Activated CD8-positive, alpha-beta T cell treated with anti-CD3 and anti-CD28 coated beads, Interleukin-2, amount 10 ng/mL, durations not matched to agents 7 days and 5 days (primary cell): ENCODE results near the gene USP3. TPM values are rescaled to one million over a fixed set of nuclear protein-coding genes. Genes with fewer than 3 reads are reported as not detected.
A peak's percentile ranks its signal among the peaks of the same experiment; 100 is the strongest.
"Not testable (repeated sequence)": the region's sequence is repeated elsewhere in the genome, so short reads cannot be mapped to it uniquely, and the experiment has no call there.

Experiments
- ATAC-seq: fragments of 150-1000 bp; cut with Tn5 transposase; one replicate; pipeline ENCODE4 v1.10.0; 2021; ENCODE audit warnings: moderate library complexity
- CTCF ChIA-PET: fragments of 350-600 bp; sonication (Branson Sonifier 250); formaldehyde crosslinking; loops from one replicate; lab custom pipeline; 2021; ENCODE audit warnings: antibody characterized with exemption; lab: Charles Lee
- POLR2A ChIA-PET: fragments of 350-600 bp; sonication (Branson Sonifier 250); formaldehyde crosslinking; loops from one replicate; lab custom pipeline; 2021; ENCODE audit warnings: antibody characterized with exemption; lab: Charles Lee
- DNase-seq: peaks from one replicate; pipeline ENCODE4 v3.0.0-alpha.2; 2020
- H3K27ac Mint-ChIP-seq: one replicate; pipeline ENCODE4 v1.8.0; 2021; ENCODE audit warnings: mild to moderate bottlenecking, mixed read lengths
- H3K27me3 Mint-ChIP-seq: one replicate; pipeline ENCODE4 v1.8.0; 2021; ENCODE audit warnings: low read depth, mixed read lengths
- H3K36me3 Mint-ChIP-seq: one replicate; pipeline ENCODE4 v1.8.0; 2021; ENCODE audit warnings: low read depth, mixed read lengths
- H3K4me1 Mint-ChIP-seq: one replicate; pipeline ENCODE4 v1.8.0; 2021; ENCODE audit warnings: low read depth, mixed read lengths
- H3K4me3 Mint-ChIP-seq: one replicate; pipeline ENCODE4 v1.8.0; 2021; ENCODE audit warnings: mild to moderate bottlenecking, mixed read lengths
- H3K9me3 Mint-ChIP-seq: one replicate; pipeline ENCODE4 v1.8.0; 2022; ENCODE audit warnings: mixed read lengths; ENCODE audit not compliant: insufficient read depth
- total RNA-seq, 2 experiments: library from RNA; stranded (reverse); gene quantifications; one replicate each; pipeline ENCODE4 v1.2.3, GENCODE V29; 2021

The USP3 gene
- total RNA-seq, 2 experiments from 2014 or later = 48.3 to 49.1 TPM

DNA sequence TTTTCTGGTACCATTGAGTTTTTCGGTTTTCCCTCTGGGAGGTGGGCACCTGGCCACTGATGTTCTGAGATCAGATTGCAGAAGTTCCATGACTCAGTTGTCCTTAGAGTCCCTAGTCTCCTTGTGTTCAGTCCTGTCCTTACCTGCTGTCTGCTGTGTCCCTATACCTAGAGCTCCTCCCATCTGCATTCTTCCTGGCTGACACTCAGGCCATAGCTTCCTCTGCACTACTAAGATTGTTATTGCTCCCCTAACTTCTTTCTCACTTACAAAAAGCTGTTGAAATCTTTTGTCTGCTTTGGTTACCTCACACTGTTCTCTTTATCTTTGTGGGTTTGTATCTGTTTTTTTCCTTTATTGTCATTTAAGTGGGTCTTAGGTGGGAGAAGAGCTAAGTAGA is 13.2 kb downstream of the USP3 start:
- POLR2A ChIA-PET = interaction anchor here (0.9 to 1.9 kb wide), 2 partner anchors 12 to 27 kb away, joined by 3 to 9 read pairs; partner anchors contain the start of gene USP3
- no peaks in the 10 kb centered on the region for H3K9me3 Mint-ChIP-seq

GRCh38 chr15:63519041-63519440 is 14.6 kb downstream of the USP3 start:
- Mint-ChIP-seq H3K27ac (no peak overlapping the region), H3K9me3 (no peaks in the 10 kb centered on the region), H3K27me3 (no peaks in the 10 kb centered on the region), H3K4me1 (peaks cover 46% of the 10 kb centered on the region), H3K4me3 (no peak overlapping the region), H3K36me3 (peaks cover 2% of the 10 kb centered on the region)
- POLR2A ChIA-PET = no interaction called here
- ATAC-seq (no peak), DNase-seq (no peak)
- CTCF ChIA-PET = interaction anchor here (1.5 to 2.6 kb wide), 2 partner anchors 13 to 26 kb away, joined by 7 to 8 read pairs; no protein-coding TSS in a partner anchor

More for the DNA sequence above, 13.2 kb downstream of the USP3 start:
- Mint-ChIP-seq H3K27me3 (no peaks in the 10 kb centered on the region), H3K4me3 (no peak overlapping the region), H3K36me3 (peaks cover 2% of the 10 kb centered on the region), H3K27ac (peak overlapping the region; percentile 54), H3K4me1 (peaks cover 48% of the 10 kb centered on the region)
- ATAC-seq = peak; percentile 53
- DNase-seq = no peak
- CTCF ChIA-PET = interaction anchor here (0.7 to 1.8 kb wide), 5 partner anchors 12 to 51 kb away, joined by 3 to 10 read pairs (median 3); no protein-coding TSS in a partner anchor

- DNase-seq = no peak
- CTCF ChIA-PET = interaction anchor here (1.5 to 2.6 kb wide), 2 partner anchors 12 to 26 kb away, joined by 7 to 8 read pairs; no protein-coding TSS in a partner anchor
- Mint-ChIP-seq H3K27me3 (no peaks in the 10 kb centered on the region), H3K4me3 (no peak overlapping the region), H3K27ac (no peak overlapping the region), H3K9me3 (no peaks in the 10 kb centered on the region), H3K36me3 (peaks cover 2% of the 10 kb centered on the region), H3K4me1 (peaks cover 44% of the 10 kb centered on the region)
- ATAC-seq = no peak
- POLR2A ChIA-PET = interaction anchor here (1.1 kb wide), 1 partner anchor 14 kb away, joined by 3 read pairs; no protein-coding TSS in a partner anchor
These were observed 15.3 kb downstream of the USP3 start for GRCh38 chr15:63519548-63520178.

GRCh38 chr15:63520462-63520861 is 16.1 kb downstream of the USP3 start:
- H3K4me1 Mint-ChIP-seq = peaks cover 44% of the 10 kb centered on the region
- POLR2A ChIA-PET = interaction anchor here (1.1 kb wide), 1 partner anchor 15 kb away, joined by 3 read pairs; no protein-coding TSS in a partner anchor
- H3K36me3 Mint-ChIP-seq, H3K4me3 Mint-ChIP-seq, H3K9me3 Mint-ChIP-seq, H3K27ac Mint-ChIP-seq, DNase-seq, ATAC-seq, H3K27me3 Mint-ChIP-seq: not testable (repeated sequence)
- CTCF ChIA-PET = interaction anchor here (0.9 to 2.6 kb wide), 6 partner anchors 12 to 54 kb away, joined by 3 to 8 read pairs (median 4); partner anchors contain the start of gene USP3

GRCh38 chr15:63522225-63522578 is 17.8 kb downstream of the USP3 start:
- ATAC-seq (no peak), DNase-seq (no peak)
- POLR2A ChIA-PET = interaction anchor here (0.6 to 1.3 kb wide), 2 partner anchors 16 to 68 kb away, joined by 3 read pairs; no protein-coding TSS in a partner anchor
- peaks cover 37% of the 10 kb centered on the region for H3K4me1 Mint-ChIP-seq
- no peak overlapping the region for H3K4me3 Mint-ChIP-seq
- H3K27me3 Mint-ChIP-seq = no peaks in the 10 kb centered on the region
- CTCF ChIA-PET = interaction anchor here (1.9 kb wide), 1 partner anchor 14 kb away, joined by 6 read pairs; no protein-coding TSS in a partner anchor
- H3K9me3 Mint-ChIP-seq = no peaks in the 10 kb centered on the region
- peaks cover 5% of the 10 kb centered on the region for H3K36me3 Mint-ChIP-seq
- no peak overlapping the region for H3K27ac Mint-ChIP-seq

- Mint-ChIP-seq H3K36me3 (peaks cover 11% of the 10 kb centered on the region), H3K4me1 (peaks cover 34% of the 10 kb centered on the region), H3K27me3 (no peaks in the 10 kb centered on the region), H3K27ac (no peak overlapping the region), H3K9me3 (no peaks in the 10 kb centered on the region), H3K4me3 (no peak overlapping the region)
- DNase-seq = no peak
- ChIA-PET CTCF (interaction anchor here (0.8 to 1.9 kb wide), 4 partner anchors 13 to 36 kb away, joined by 3 to 6 read pairs (median 4); no protein-coding TSS in a partner anchor), POLR2A (no interaction called here)
- no peak for ATAC-seq
These were observed 19.1 kb downstream of the USP3 start for GRCh38 chr15:63523306-63523990.

GRCh38 chr15:63524316-63525015 is 20.1 kb downstream of the USP3 start:
- ChIA-PET CTCF (interaction anchor here (1.5 kb wide), 1 partner anchor 14 kb away, joined by 4 read pairs; no protein-coding TSS in a partner anchor), POLR2A (no interaction called here)
- Mint-ChIP-seq H3K9me3 (no peaks in the 10 kb centered on the region), H3K36me3 (peaks cover 12% of the 10 kb centered on the region), H3K27ac (no peak overlapping the region), H3K4me3 (no peak overlapping the region), H3K27me3 (no peaks in the 10 kb centered on the region), H3K4me1 (peaks cover 32% of the 10 kb centered on the region)
- ATAC-seq = no peak
- DNase-seq = no peak

- H3K9me3 Mint-ChIP-seq = no peaks in the 10 kb centered on the region
- no peak overlapping the region for H3K27ac Mint-ChIP-seq
- POLR2A ChIA-PET = no interaction called here
- CTCF ChIA-PET = no interaction called here
- ATAC-seq = no peak
- peaks cover 47% of the 10 kb centered on the region for H3K4me1 Mint-ChIP-seq
- H3K4me3 Mint-ChIP-seq = no peak overlapping the region
- H3K27me3 Mint-ChIP-seq = no peaks in the 10 kb centered on the region
- H3K36me3 Mint-ChIP-seq = peaks cover 17% of the 10 kb centered on the region
- no peak for DNase-seq
These were observed 22.0 kb downstream of the USP3 start for GRCh38 chr15:63526401-63526800.

GRCh38 chr15:63528138-63528659 is 23.8 kb downstream of the USP3 start:
- H3K4me1 Mint-ChIP-seq = peaks cover 48% of the 10 kb centered on the region
- ATAC-seq = no peak
- H3K27ac Mint-ChIP-seq = no peak overlapping the region
- DNase-seq = no peak
- H3K9me3 Mint-ChIP-seq = no peaks in the 10 kb centered on the region
- ChIA-PET POLR2A (no interaction called here), CTCF (no interaction called here)
- H3K27me3 Mint-ChIP-seq = no peaks in the 10 kb centered on the region
- no peak overlapping the region for H3K4me3 Mint-ChIP-seq
- H3K36me3 Mint-ChIP-seq = peaks cover 17% of the 10 kb centered on the region

DNA sequence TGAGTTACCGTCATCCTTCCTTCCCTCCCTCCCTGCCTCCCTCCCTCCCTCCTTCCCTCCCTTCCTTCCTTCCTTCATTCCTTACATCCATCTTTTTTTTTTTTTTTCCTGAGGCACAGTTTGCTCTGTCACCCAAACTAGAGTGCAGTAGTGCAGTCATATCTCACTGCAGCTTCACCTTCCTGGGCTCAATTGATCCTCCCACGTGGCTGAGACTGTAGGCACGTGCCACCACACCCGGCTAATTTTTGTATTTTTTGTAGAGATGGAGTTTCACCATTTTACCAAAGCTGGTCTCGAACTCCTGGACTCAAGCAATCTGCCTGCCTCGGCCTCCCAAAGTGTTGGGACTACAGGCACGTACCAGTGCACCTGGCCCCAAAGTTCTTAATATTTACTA is 25.8 kb downstream of the USP3 start:
- Mint-ChIP-seq H3K4me3 (no peak overlapping the region), H3K4me1 (peaks cover 43% of the 10 kb centered on the region)

GRCh38 chr15:63530752-63531299 is 26.4 kb downstream of the USP3 start:
- Mint-ChIP-seq H3K4me1 (peaks cover 45% of the 10 kb centered on the region), H3K27ac (no peak overlapping the region), H3K4me3 (no peak overlapping the region), H3K36me3 (peaks cover 23% of the 10 kb centered on the region), H3K9me3 (no peaks in the 10 kb centered on the region), H3K27me3 (no peaks in the 10 kb centered on the region)
- no peak for ATAC-seq
- DNase-seq = no peak
- POLR2A ChIA-PET = interaction anchor here (0.8 to 1.4 kb wide), 3 partner anchors 11 to 69 kb away, joined by 3 read pairs; no protein-coding TSS in a partner anchor
- CTCF ChIA-PET = interaction anchor here (1.3 to 2.3 kb wide), 4 partner anchors 11 to 49 kb away, joined by 3 to 8 read pairs (median 4); no protein-coding TSS in a partner anchor

More for the DNA sequence above, 25.8 kb downstream of the USP3 start:
- POLR2A ChIA-PET = interaction anchor here (0.8 to 1.4 kb wide), 2 partner anchors 11 to 70 kb away, joined by 3 read pairs; no protein-coding TSS in a partner anchor
- Mint-ChIP-seq H3K9me3 (no peaks in the 10 kb centered on the region), H3K36me3 (peaks cover 18% of the 10 kb centered on the region), H3K27me3 (no peaks in the 10 kb centered on the region), H3K27ac (no peak overlapping the region)
- no peak for ATAC-seq
- DNase-seq = no peak
- CTCF ChIA-PET = interaction anchor here (1.3 to 1.6 kb wide), 3 partner anchors 12 to 49 kb away, joined by 3 to 5 read pairs (median 3); no protein-coding TSS in a partner anchor
